ENCODE measurements around the gene HS6ST2.

HS6ST2 gene

GRCh38 chrX:132612821-132613564 is 345.4 kb downstream of the HS6ST2 start:
- no peak for FAIRE-seq

DNA sequence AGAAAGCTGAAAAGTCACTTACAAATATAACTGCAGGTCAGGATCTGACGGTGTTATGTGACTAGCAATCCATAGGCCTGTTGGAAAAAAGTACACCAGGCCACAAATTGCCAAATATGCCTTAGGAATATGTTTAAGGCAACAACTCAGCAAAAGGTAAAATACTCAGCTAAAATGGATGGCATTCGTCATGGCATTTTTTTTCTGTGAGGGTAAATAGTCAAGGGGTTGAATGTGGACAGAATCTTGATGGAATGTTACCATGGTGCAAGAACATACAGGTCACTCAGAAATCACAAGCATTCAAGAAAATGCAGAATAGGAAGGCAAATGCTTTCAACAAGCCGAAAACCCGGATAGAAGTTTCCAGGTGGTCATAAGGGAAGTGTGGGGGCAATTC is 347.9 kb downstream of the HS6ST2 start:
- no peak for FAIRE-seq

GRCh38 chrX:132609362-132609848 is 349.0 kb downstream of the HS6ST2 start:
- no peak for FAIRE-seq

- no peak for FAIRE-seq
Observed at GRCh38 chrX:132603700-132604286, 354.6 kb downstream of the HS6ST2 start.

GRCh38 chrX:132602701-132603100 is 355.7 kb downstream of the HS6ST2 start:
- FAIRE-seq: no peak

DNA sequence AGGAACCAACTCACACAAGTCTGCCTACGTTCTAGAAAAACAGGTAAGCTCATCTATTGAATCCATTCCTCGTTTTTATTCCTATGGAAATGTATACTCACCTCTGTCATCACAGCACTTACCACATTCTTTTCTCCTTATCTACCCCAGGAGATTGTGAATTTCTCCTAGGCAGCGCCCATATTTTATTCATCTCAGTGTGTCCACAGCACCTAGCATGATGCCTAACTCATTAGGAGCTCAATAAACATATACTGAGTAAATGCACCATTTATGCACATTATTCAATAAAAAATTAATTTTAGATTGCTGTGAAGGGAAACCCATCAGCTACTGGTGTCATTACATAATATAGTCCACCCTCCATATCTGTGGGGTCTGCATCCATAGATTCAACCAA is 363.4 kb downstream of the HS6ST2 start:
- FAIRE-seq: no peak

DNA sequence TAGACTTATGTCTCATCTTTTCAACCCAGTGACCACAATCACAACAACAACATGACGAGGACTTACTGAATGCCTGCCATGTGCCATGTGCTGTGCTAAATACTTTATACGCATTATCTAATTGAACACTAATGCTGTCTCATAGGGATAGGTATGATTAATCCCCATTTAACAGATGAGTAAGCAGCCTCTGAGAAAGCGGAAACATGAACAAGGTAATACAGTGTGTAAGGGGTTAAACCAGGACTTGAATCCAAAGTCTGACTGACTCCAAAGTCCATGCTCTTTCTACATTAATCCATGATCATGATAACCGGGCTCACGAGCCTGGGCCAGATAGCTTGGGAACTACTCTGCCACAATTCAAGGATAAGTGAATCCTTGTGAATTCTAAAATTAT is 364.3 kb downstream of the HS6ST2 start:
- FAIRE-seq: no peak

DNA sequence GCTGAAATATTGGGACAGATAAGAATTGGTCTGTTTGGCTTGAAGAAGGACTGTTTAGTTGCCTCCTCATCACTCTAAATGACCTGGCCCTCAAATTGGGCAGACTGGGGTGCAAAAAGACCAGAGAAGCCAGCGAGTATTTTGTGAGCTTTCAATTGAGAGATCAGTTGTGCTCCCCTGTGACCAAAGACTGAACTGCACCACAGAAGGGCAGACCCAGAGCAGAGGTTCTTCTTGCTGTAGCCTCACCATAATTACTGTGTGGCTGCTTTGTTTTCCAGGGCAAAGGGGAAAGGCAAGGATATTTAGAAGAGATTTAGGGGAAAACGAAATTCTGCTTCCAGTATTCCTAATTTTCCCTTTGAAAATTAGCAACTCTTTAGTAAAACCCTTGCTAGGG is 365.5 kb downstream of the HS6ST2 start:
- no peak for FAIRE-seq

GRCh38 chrX:132591719-132592275 is 366.6 kb downstream of the HS6ST2 start:
- no peak for FAIRE-seq

DNA sequence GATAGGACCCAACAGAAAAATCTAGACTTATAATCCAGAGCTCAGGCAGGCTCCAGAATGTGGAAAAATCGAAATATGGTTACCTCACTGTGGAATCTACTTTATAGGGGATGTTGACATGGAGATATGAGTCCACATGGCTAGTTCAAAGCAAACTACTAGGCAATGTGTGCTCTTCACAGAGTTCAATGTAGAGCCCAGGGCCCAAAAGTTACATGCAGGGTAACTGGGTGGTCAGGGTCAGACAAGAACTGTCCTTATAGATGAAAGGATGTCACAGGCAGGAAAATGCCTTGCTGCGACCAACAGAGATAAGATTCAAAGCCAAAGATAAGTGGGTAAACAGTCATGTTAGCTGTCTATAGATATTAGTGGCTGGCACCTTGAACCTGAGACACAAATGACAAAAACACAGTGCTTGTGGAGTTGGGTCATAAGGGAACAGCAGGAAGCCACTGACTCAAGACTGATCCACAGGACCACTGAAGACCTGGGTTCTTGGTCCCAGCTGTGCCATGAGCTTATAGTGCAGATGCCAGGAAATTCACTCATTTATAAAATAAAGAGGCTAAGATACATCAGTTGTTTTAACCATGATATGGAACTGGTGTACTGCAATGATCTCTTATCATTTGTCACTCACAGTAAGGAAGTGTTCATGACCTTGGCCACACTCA is 367.9 kb downstream of the HS6ST2 start:
- FAIRE-seq: no peak

- FAIRE-seq: no peak
Observed at GRCh38 chrX:132584936-132585335, 373.5 kb downstream of the HS6ST2 start.

GRCh38 chrX:132576939-132577338 is 381.5 kb downstream of the HS6ST2 start:
- no peak for FAIRE-seq

Measured in TTC549 (cell line).